ENCODE measurements around the gene UTP25.
"Not testable (repeated sequence)": the region's sequence is repeated elsewhere in the genome, so short reads cannot be mapped to it uniquely, and the experiment has no call there.

UTP25 gene

GRCh38 chr1:209876078-209876800 lies 48.5 kb downstream of the UTP25 start:
- DNase-seq = no peak

DNA sequence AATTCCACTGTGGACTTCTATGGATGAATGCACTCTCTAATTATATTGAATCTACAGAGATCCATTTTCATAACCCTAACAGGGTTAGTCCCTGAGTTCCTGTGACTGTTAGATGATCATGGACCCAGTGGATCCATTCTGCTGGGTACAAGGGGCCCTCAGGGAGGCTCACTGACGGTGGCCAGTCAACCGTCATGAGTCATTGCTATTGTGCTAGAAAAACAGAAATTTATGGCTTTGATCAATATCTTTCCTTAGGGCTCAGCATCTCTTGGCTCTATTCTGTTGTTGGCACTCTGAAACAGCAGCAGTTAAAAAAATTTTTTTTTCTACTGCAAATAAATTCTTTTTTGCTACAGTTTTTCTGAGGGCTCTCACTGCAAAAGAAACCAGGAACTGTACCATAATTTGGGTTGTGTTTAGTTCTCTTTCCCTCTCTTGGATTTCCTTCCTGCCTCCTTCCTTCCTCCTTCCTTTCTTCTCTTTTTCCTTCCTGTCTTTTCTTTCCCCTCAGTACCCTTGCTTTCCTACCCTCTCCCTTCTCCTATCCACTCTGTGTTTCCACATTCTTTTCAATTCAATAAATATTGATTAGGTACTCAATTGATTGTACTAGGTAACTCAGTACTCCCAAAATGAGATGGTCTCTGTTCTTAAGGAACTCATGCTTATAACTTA lies 49.5 kb downstream of the UTP25 start:
- DNase-seq = no peak

DNA sequence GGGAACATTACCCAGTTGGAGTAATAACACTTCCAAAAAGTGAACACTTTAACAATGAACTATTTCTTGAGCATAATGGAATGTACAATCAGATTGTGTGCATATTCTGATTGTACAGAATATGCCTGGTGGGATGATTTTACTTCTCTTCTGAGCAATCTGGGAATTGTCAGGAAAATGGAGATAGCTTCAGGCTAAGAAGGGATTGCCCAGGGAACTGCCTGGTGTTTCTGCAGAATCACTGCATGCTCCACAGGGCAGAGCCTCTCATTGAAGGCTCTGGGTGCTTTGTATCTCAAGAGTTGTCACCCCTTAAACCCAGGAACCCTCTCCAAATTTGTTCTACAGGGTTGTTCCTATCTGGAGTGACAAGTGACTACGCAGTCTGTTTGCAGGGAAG lies 51.2 kb downstream of the UTP25 start:
- no peak for DNase-seq

DNA sequence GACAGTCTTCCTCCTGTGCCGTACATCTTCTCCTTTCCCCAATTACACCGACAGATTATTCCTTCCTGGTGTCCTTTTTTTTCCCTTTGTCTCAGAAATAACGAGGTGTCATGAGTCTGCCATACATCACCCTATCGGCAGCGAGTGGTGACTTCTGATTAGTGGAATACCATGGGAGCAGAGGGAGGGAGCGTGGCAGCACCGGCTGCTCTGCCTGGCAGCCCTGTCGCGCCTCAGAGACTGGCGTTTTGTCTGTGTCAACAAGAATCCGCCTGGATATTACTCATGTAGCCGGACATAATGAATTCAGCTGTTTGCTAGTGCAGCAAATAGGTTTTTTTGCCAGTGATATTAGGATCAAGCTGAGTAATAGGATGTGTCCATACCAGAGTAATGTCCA lies 51.8 kb downstream of the UTP25 start:
- no peak for DNase-seq

DNA sequence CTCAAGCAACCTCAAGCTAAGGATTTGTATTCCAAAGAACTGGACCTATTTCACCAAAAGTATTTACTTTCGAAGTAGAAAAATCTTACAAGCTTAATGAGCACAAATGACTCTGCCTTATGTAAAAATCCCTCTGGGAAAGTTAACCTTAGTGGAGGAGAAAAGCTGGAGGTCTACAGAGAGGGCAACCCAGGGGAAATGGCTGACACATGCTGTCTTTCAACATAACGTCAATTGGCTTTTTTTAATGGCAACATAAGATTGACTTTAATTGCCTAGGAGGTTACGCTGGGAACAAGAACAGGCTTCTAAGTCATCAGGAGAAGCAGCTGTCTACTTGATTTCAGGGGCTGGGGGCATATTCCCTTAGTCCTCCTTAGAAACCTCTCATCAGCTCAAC lies 52.3 kb downstream of the UTP25 start:
- DNase-seq = no peak

DNA sequence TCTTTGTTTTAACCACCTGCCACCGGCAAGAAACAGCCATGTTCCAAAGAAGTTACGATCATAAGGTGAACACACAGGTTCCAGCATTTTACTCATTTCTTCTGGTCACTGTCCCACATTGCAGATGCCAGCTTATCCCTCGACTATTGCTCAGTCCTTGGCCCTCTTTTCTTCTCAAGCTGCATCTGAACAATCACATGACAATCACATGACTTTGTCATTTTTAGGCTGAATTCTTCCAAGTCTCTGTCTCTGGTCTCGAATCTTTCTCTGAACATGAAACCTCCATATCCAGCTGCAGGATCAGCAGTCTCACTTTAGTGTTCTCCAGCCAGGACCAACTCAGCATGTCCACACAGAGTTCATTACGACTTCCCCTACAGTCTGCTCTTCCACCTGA lies 53.8 kb downstream of the UTP25 start:
- DNase-seq = no peak

DNA sequence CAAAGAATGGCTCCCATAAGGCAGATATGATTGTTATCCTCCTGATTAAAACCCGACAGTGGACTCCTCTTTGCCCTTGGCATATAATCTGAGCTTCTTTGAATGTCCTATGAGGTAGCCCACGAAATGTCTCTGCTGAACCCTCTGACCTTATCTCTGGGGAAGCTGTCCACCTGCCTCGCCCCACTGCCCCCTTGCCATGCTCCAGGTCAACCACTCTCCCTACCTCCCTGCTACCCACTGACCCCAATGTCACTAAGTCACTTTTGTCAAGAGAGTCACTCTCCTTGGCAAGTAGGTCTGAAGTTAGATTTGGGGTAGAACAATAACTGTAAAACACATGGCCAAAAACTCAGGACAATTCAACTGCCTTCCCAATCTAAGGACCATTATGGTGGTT lies 54.5 kb downstream of the UTP25 start:
- DNase-seq = no peak

DNA sequence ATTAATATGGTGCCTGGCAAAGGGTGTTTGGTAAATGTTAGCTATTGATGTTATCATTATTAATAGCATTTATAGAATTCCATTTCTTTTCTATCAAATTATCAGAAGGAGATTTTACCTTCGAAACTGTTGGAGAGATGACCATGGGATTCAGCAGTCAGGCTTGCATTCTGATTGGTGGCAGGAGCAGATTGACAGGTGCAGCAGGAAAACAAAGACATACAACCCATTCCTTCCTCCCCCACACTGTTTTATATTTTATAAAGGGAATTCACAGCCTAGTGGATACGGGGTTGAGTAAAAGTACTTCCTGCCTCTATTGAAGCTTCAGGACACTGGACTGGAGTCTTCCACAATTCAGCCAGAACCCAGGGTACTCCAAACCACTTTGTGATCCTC lies 55.2 kb downstream of the UTP25 start:
- no peak for DNase-seq

- DNase-seq = no peak
Measured at GRCh38 chr1:209883341-209883971, 55.7 kb downstream of the UTP25 start.

GRCh38 chr1:209884249-209884648 lies 56.5 kb downstream of the UTP25 start:
- no peak for DNase-seq

GRCh38 chr1:209884665-209885117 lies 56.9 kb downstream of the UTP25 start:
- DNase-seq = no peak

DNA sequence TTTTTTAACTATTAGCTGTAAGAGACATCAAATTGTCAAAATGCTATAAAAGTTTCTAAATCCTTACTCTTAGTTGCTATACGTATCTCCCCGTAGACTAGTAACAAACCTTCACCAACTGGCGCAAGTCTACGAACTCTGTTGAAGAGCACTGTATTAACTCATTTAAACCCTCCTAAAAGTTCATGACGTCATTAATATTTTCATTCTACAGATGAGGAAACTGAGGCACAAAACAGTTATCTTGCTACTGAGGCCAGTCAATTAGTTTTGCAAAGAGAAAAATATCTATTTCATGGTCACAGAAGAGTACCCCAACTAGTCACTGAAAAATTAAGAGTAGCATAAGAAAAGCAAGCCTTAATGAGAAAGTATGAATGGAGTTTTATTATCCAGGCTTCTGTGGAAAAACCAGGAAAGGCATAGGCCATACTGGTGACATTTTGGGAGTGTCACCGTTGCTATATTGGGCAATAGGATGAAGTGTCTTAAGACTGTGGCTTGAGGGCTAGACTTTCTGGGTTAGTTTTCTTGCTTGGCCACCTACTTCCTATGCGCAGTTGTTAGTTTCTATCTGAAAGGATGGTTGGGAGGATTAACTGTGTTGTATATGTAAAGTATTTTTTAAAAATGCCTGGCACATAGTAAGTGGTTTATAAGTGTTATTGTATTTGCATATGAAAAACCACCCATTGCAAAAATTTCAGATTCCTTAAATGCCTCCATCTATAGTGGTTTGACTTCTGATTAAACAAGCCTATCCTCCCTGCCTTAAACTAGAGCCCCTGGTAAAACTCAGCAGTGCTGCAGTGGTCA lies 57.8 kb downstream of the UTP25 start:
- DNase-seq = no peak

DNA sequence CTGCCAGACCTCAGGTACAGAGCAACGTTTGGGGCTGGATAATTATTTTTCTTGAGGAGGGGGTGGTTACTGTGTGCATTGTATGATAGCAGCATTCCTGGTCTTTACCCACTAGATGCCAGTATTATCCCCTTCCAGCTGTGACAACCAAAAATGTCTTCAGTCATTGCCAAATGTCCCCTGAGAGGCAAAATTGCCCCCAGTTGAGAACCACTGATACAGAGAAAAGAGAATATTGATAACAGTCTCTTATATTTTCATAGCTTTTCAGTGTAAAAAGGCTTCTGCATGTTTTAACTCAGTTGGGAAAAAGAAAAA lies 58.4 kb downstream of the UTP25 start:
- DNase-seq = no peak

DNA sequence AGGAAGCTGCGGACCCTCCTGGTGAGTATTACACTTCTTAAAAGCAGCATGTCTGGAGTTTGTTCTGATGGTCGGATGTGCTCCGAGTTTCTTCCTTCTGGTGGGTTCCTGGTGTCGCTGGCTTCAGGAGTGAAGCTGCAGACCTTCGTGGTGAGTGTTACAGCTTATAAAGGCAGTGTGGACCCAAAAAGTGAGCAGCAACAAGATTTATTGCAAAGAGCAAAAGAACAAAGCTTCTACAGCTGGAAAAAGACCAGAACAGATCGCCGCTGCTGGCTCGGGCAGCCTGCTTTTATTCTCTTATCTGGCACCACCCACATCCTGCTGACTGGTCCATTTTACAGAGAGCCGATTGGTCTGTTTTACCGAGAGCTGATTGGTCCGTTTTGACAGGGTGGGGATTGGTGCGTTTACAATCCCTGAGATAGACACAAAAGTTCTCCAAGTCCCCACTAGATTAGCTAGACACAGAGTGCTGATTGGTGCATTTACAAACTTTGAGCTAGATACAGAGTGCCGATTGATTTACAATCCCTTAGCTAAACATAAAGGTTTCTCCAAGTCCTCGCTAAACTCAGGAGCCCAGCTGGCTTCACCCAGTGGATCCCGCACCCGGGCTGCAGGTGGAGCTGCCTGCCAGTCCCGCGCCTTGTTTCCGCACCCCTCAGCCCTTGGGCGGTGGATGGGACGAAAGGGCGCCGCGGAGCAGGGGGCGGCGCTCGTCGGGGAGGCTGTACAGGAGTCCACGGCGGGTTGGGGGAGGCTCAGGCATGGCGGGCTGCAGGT lies 60.7 kb downstream of the UTP25 start:
- not testable (repeated sequence) for DNase-seq

GRCh38 chr1:209889077-209889418 lies 61.3 kb downstream of the UTP25 start:
- DNase-seq = no peak

DNA sequence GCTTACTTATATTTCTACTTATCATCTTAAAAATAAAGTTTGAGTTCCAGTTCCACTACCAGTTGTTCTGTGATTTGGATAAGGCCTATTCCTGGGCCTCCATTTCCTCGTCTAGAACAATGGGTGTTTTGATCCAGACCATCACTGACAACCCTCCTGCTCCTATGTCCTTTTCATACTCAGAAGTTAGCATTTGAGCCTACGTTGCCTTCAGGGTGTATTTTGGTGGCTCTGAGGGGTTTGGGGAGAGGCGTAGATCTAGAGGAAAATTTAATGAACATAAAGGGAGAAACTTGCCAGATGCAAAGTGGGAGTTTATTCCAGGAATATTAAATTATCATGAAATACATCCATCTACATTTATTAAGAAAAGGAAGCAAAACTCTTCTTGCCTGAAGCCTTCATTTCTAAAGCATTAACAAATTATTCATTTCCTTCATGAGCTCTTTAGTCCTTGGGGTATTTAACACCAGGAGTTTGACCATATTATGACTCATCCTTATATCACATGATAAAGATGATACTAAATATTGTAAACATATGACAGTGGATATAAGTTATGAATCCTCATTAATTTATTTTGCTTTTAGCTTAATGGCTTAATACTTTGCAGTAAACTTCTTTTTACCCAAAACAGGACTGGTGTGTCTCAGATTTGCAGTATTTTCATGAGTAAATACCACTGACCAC lies 63.0 kb downstream of the UTP25 start:
- no peak for DNase-seq

DNA sequence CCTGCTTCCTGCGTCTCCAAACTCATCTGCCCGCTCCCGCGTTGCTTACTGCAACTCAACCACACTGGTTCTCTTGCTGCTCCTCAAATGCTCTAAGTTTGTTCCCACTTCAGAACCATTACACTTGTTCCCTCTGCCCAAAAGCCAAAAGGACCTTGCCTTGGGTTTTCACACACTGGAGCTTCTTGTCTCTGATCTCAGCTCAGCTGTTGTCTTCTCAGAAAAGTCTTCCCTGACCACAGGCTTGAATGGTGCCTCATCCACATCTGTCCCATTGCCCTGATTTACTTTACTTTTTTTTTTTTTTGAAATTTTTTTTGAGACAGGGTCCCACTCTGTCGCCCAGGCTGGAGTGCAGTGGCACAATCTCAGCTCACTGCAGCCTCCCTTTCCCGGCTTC lies 66.0 kb downstream of the UTP25 start:
- DNase-seq = no peak

- no peak for DNase-seq
Measured at GRCh38 chr1:209895709-209896108, 67.9 kb downstream of the UTP25 start.

- DNase-seq = no peak
Measured at GRCh38 chr1:209896346-209896745, 68.6 kb downstream of the UTP25 start.

DNA sequence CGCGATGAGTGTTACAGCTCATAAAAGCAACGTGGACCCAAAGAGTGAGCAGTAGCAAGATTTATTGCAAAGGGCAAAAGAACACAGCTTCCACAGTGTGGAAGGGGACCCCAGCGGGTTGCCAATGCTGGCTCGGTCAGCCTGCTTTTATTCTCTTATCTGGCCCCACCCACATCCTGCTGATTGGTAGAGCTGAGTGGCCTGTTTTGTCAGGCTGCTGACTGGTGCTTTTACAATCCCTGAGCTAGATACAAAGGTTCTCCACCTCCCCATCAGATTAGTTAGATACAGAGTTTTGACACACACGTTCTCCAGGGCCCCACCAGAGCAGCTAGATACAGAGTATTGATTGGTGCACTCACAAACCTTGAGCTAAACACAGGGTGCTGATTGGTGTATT lies 70.5 kb downstream of the UTP25 start:
- DNase-seq = not testable (repeated sequence)

DNA sequence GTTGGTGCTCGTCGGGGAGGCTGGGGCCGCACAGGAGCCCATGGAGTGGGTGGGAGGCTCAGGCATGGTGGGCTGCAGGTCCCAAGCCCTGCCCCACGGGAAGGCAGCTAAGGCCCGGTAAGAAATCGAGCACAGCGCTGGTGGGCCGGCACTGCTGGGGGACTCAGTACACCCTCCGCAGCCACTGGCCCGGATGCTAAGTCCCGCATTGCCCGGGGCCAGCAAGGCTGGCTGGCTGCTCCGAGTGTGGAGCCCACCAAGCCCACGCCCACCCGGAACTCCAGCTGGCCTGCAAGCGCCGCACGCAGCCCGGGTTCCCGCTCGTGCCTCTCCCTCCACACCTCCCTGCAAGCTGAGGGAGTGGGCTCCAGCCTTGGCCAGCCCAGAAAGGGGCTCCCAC lies 71.1 kb downstream of the UTP25 start:
- not testable (repeated sequence) for DNase-seq

GRCh38 chr1:209899948-209900347 lies 72.2 kb downstream of the UTP25 start:
- no peak for DNase-seq
